NCI-H2081 (cell line): ENCODE measurements around the gene HACL1.
"Not testable (repeated sequence)": the region's sequence is repeated elsewhere in the genome, so short reads cannot be mapped to it uniquely, and the experiment has no call there.

Experiments used
- DNase-seq, 2 experiments: peaks; one replicate each; lab custom pipeline; 2025; lab: John Stamatoyannopoulos, UW

The HACL1 gene

DNA sequence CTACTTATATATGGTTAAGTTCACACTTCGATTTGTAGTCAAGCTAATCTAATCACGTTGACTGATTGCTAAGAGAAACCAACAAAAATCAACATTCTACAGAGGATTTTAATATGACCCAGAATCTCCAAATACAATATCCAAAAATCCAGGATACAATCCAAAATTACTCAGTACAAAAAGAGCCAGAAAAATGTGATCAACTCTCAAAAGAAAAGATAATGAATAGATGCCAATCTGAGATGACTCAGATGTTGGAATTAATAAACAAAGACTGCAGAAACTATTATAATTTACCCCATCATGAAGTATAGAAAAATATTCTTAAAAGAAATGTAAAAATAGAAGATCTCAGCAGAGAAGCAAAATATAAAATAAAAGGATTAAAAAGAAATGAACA is 22.3 kb downstream of the HACL1 start:
- no peak for DNase-seq

DNA sequence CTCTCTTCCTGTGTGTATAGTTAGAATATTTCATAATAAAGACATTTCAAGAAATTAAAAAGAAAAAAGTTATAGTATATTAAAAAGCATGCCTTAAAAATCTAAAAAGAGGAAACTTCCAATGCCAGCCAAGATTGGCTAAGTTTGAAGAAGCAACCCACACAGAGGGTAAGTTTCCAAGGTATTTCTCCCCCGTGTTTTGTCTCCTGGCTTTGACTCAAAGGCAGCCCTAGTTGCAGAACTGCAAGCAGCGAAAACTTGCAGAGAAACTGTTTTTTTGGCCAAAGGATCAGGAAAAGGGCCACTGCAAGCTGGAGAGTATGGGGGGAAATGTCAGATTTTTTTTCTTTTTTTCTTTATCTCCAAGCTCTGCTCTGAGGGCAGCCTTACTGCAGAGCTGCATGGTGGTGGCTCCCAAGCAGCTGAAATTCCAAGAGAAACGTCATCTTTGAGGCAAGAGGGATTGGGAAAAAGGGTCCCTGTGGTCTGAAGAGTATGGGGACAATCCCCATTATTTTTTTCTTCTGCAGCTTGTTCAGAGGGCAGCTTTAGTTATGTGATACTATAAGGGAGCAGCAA is 23.0 kb downstream of the HACL1 start:
- DNase-seq = no peak

DNA sequence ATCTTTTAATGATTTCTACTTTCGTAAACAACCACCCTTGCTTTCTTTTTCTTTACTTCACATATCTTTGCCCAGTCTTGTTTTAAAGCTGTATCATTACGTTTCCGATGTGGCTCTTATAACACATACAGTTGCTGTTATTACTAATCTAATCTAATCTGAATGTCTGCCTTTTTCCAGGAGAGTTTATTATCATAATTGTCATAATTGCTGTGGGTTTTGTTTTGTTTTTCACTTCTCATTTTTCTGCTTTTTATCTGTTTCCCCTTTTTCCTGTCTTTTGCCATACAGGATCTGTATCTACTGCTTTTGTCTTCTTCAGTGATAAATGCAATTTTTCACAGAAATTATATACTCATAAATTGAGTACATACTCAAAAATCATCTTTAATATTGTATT is 24.9 kb downstream of the HACL1 start:
- no peak for DNase-seq

DNA sequence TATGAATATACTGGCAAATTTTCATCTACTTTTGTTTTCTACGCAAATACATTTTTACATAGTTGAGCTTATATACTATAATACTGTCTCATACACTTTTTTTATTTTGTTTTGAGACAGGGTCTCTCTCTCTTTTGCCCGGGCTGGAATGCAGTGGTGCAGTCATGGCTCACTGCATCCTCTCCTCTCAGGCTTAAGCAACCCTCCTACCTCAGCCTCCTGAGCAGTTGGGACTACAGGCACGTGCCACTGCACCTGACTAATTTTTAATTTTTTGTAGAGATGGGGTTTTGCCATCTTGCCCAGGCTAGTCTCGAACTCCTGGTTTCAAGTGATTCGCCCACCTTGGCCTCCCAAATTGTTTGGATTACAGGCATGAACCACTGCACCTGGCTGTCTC is 25.9 kb downstream of the HACL1 start:
- no peak for DNase-seq

DNA sequence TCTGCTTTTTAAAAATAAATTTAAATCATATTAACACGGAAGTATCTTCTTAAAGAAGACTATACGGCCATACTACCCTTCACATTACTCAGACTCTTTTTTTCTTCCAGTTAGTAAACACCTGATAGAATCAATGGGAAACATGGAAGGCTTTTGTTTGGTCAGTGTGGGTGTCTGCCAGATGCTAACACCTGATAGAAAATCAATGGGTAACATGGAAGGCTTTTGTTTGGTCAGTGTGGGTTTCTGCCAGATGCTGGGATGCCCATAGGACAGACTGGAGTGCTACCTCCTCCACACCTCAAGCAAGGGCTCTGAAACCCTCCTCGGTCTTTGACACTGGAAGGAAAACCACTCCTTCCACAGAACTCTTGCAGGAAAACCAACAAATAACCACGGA is 29.2 kb downstream of the HACL1 start:
- DNase-seq = no peak

DNA sequence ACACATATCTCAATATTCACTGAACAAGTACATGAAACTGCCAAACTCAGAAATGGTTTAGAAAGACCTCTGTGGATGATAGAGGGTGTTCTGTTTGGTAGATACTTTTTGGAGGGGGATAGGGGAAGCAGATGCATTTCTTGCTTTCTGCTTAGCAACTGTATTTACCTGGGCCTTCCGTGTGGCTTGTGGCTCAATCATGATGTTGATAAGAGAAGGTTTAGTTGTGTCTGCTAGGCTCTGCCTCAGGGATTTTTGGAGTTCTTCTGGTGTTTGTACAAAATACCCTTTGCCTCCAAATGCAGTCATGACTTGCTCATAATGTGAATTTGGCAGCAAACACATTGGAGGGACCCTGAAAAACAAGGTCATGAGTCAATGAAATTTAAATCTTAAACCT is 38.2 kb downstream of the HACL1 start:
- DNase-seq = no peak

DNA sequence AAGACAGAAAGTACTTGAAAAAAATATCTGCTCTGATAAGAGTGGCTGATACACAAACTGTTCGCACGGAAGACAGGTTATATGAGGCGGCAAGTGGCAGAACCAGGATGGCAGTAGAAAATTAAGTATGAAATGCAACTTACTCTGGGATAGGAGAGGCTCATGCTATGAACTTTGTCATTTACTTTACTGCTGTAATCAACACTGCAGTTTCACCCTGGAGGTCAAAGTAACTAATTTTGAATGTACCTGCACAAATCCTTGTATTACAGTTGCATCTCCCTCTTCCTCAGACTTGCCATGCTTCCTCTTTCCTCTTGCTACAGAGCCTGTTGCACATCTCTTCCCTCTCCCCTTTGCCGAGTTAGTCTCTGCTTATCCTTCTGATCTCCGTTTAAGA is 38.8 kb downstream of the HACL1 start:
- no peak for DNase-seq

DNA sequence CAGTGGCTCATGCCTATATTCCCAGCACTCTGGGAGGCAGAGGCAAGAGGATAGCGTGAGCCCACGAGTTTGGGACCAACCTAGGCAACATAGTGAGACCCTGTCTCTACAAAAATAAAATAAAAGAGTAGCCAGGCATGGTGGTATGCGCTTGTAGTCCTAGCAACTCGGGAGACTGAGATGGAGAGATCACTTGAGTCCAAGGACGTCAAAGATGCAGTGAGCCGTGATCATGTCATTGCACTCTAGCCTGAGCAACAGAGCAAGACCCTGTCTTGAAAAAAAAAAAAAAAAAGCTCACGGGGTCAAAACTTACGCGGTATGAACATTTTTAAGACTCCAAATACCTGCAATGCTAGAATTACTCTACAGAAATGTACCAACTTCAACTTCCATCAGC is 42.8 kb downstream of the HACL1 start:
- DNase-seq = no peak

DNA sequence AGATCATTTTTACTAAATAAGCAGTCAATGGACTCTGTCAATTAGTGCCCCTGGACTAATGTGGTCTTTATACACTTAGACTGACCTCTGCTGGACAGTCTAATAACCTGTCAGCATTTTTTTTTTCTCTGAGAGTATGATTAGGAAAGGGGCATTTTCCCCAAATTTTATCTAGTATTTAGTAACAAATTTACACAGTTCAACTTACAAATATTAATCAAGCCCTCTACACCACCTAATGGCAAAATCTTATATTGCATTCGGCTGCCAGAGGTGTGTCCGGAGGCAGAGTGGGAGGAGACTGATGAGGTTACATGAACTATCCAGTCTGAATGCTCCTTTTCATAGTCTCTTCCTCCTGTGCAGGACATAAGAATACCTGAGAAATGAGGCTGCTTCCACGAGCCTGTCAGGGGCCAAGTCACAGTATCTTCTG is 43.8 kb downstream of the HACL1 start:
- peak; percentile 30 to 74 for DNase-seq

DNA sequence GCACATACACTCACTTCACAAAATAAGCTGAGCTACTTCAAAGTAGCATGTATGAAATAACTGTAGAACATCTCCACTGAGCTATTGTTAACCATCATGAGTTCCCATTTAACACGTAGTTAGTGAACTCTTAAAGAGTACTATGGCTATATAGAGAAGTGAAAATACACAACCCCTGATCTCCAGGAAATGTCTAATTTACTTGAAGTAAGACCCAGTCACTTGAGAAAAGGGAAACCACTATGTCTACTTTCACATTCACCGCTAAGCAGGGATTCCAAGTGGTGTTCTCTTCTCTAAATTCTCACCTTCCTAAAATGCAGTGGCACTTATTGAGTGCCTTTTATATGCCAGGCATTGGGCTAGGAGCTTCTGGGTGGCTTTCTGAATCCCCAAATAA is 44.9 kb downstream of the HACL1 start:
- DNase-seq = no peak

DNA sequence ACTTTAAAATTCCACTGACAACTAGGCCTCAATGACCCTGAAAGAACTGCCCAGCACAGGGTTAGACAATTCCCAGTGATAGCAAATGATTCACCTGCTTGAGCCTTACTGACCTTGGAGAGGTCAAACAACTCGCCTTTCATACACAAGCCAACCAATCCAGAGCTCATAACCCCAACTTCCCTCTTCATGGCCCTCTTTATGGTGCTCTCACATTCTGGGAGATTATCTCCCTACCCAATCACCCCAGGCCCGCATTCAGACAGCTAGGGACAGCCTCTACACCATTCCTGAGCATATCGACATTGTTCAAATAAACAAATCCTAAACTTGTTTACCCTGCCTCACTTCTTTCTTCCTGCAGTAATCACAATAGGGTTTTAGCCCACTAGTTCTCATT is 47.6 kb downstream of the HACL1 start:
- DNase-seq = no peak

DNA sequence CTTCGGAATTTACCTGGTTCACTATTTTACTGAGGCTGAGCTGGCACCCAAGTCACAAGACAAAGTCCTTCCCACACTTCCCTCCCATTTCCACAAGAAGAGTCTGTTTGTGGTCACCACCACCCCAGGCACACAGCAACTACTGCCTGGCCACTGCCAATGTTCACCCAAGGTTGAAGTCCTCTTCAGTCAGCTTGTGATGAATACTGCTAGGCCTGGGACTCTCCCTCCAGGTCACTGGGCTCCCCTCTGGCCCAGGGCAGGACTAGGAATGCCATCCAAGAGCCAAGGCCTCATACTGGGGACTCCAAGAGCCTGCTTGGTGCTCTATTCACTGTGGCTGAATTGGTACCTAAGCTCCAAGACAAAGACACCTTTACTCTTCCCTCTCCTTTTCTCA is 49.5 kb downstream of the HACL1 start:
- DNase-seq = no peak

DNA sequence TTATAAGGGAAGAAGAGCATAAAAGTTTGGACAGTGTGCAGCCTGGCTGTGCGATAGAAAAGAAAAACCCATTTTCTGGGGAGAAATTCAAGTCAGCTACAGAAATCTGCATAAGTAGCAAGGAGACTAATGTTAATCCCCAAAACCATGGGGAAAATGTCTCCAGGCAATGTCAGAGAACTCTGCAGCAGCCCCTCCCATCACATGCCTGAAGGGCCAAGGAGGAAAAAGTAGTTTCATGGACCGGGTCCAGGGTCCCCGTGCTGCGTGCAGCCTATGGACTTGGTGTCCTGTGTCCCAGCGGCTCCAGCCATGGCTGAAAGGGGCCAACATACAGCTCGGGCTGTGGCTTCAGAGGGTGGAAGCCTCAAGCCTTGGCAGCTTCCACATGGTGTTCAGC is 51.5 kb downstream of the HACL1 start:
- no peak for DNase-seq

DNA sequence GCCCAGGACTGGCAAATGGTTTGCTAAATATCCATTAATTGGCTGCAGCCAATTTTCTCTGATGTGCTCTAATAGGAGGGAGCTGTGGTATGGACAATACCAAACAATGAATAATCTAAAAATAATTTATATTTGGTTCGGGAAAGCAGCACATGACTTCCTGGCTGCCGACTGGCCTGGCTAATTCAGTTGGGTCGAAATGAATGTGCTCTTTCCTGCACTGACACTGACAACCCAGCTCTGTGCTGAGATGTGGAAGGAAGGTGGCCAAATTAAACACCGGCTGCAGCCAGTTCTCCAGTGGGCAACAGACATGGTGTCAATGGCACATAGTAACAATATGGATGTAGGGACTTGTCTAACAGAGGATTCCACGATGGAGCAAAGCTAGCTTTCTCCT is 58.8 kb downstream of the HACL1 start:
- DNase-seq = no peak

DNA sequence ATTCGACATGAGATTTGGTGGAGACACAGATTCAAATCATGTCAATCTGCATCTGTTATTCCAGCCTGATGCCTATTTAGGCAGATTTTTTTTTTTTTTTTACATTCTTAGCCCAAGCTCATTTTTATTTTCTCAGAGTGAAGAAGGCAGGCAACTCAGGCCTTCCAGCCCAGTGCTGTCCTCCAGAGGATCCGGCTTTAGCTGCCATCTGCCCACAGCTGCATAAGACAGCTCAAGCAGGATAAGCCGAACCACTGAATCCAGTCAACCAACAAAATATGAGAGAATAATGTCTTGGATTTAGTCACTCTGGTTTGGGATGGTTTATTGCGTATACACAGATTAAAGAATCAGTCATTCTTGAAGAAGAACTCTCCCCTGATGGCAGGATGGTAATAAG is 60.0 kb downstream of the HACL1 start:
- DNase-seq = no peak

DNA sequence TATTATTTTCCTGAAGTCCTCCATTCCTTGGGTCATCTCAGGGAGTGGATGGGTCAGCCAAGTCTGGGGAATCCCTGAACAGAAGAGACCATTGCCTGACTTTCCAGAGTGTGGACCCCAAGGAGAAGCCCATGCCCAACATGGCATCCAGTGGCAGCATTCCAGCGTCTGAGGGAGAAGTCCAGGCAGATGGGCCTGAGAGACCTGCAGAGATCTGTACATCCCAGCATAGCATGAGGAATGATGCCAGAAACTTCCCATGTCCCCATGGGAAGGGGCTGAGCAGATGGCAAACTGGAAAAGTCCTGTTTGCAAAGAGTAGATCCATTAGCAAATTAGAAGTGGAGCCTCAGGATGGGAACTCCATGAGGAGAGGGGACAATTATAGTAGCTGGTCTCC is 62.3 kb downstream of the HACL1 start:
- no peak for DNase-seq

DNA sequence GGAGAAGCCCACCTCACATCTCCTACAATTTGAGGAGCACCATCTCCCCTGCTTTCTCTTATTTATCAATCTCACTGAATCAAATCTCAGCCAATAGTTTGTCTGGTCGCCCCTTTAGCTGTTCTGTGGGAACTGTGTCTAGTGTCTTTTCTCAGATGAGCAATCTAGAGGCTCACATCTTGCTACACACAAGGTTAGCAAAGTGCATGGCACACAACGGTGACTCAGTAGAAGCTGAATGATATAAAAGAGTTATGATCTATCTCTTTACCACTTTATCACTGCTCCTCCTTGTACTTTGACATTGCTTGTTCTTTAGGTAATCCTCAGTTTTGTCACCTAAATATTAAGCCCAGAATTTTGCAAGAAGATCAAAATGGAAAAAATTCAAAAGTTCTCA is 63.0 kb downstream of the HACL1 start:
- DNase-seq = no peak

DNA sequence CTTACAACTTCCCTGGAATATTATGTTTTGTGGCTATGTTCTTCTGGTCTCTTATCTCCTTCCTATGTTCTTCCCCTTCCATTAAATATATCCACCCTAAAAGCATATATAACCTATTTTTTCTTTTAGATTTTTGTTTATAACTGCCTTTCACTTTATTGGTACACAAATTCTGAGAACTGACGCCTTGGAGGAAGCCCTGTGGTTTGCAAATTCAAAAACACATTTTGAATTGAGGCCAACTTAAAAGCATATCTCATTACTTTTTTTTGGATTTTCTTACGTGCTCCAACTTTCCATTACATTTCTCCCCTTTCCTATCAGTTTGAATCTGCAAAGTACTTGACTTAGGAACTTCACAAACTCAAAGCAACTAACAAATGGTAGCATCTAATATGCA is 64.5 kb downstream of the HACL1 start:
- no peak for DNase-seq

DNA sequence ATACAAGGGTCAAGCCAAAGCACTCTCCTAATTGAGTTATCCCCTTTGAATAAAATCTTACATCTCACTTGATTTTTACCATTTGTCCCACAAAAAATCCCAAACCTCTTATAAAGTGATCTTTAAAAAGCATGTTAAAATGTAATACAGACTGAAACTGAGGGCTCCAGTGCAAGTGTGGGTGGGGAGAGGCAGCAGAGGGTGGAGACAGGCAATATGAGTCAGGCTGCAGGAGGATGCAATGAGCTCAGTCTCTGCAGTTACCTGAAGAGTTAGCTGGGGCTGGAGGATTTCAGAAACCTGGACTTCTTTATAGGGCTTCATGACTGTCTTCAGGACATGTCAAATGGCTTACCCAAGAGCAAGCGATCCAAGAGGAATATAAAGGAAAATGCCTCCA is 65.6 kb downstream of the HACL1 start:
- DNase-seq = no peak

DNA sequence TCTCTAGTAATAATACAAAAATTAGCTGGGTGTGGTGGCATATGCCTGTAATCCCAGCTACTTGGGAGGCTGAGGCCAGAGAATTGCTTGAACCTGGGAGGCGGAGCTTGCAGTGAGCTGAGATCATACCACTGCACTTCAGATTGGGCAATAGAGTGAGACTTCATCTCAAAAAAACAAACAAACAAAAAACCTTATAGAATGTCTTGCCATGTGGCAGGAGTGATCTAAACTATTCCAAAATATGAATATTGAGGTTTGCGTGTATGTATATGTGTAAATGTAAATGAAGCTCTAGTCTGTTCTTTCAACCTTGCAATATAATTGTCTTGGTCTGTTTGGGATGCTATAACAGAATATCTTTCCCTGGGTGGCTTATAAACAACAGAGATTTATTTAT is 68.8 kb downstream of the HACL1 start:
- not testable (repeated sequence) for DNase-seq

DNA sequence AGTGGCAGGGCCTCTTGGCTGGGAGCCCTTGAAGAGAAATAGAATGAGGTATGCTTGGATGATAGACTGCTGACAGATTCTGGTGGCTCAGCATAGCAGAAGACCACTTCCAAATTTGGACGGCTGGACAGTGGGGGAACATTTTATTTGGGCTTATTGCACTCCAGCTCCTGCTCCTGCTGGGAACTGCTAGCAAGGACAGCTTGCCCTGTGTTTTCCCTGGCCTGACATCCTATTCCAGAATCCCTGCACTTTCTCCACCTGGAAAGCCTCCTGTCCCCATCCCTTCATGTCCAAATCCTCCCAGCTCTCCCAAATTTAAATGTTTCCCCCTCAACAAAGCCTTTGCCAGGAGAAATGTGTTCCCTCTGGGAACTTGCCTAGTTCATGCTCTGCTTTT is 70.0 kb downstream of the HACL1 start:
- no peak for DNase-seq

DNA sequence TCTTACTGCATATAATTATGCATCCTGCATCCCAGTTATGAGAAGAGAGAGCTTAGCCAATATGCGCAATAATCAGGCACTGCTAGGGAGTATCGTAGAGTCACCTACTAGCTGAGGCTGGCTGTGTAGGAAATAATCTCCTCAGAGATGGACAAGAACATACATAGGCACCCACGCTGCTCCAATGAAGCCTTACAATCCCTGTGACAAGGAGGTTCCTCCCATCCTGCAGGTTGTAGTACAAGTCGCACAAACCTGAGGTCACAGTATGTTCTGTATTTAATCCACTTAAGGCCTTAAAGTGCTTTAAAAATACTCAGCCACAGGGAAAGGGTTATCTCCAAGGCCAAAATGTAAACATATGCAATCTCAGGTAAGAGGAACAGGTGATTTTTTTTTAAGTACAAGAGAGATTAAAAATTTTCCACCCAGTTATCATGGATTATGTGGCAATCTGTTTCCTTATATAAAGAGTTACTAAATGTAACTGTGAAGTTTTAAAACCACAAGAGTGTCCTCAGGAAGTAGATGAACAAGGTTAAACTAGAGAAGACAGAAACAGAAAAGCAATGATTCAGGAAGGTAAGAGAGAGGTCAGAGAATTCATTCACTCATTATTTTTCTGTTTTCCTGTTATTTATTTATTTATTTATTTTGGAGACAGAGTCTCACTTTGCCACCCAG is 72.4 kb downstream of the HACL1 start:
- no peak for DNase-seq

DNA sequence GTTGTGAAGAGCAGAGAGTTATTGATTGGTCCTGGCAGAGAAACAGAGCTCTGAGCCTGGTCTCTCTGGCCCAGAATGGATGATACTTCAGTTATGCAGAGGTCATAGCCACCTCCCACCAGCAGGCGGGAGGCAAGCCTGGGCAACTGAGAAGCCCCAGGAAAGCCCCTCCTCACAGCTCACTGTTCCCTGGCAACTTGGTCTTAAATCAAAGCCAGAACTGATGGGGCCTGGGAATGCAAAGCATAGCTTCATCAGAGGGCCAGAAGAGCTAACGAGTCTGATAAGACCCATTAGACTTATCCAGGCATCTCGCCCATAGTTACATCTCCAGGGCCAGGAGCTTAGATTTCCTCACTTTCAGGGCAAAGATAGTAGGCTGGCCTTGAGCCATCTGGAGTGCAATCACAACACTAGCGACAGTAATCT is 74.3 kb downstream of the HACL1 start:
- no peak for DNase-seq

DNA sequence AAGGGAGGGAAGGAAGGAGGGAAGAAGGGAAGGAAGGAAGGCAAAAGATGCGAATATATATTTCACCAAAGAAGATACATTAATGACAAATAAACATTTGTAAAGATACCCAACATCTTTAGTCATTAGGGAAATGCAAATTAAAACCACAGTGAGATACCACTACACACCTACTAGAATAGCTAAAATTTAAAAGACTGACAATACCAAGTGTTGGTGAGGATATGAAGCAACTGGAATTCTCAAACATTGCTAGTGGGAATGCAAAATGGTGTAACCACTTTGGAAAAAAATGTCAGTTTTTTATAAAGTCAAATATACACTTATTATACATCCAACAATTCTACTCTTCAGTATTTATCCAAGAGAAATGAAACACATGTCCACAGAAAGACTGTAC is 75.6 kb downstream of the HACL1 start:
- DNase-seq = no peak
